ENCODE data around the gene GREM2. TPM values are rescaled to one million over a fixed set of nuclear protein-coding genes. Genes with fewer than 3 reads are reported as not detected.

Gene GREM2
- total RNA-seq, 2 donors from 2014 or later: 1.6 TPM

GRCh38 chr1:240455228-240455821 lies 156.6 kb downstream of the GREM2 start:
- Histone ChIP-seq H3K27me3 (replicated peaks; ENCODE audit: insufficient read depth) (no peaks in the 10 kb centered on the region), H3K4me1 (replicated peaks) (no peaks in the 10 kb centered on the region), H3K4me3 (no peak overlapping the region), H3K27ac (no peak overlapping the region), H3K36me3 (no peaks in the 10 kb centered on the region), H3K9me3 (no peaks in the 10 kb centered on the region)
- 69% methylated on average over 7 of the region's 7 CpGs for WGBS
- intact Hi-C loops (cut with DNase I): no loop called here
- TF ChIP-seq, protein P1, sequence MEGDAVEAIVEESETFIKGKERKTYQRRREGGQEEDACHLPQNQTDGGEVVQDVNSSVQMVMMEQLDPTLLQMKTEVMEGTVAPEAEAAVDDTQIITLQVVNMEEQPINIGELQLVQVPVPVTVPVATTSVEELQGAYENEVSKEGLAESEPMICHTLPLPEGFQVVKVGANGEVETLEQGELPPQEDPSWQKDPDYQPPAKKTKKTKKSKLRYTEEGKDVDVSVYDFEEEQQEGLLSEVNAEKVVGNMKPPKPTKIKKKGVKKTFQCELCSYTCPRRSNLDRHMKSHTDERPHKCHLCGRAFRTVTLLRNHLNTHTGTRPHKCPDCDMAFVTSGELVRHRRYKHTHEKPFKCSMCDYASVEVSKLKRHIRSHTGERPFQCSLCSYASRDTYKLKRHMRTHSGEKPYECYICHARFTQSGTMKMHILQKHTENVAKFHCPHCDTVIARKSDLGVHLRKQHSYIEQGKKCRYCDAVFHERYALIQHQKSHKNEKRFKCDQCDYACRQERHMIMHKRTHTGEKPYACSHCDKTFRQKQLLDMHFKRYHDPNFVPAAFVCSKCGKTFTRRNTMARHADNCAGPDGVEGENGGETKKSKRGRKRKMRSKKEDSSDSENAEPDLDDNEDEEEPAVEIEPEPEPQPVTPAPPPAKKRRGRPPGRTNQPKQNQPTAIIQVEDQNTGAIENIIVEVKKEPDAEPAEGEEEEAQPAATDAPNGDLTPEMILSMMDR (IDR thresholded peaks at IDR 0.05): peak in 2 of 4 experiments; percentile 19 to 66
- TF ChIP-seq POLR2AphosphoS5 (IDR thresholded peaks at IDR 0.05): no peak
- DNase-seq (ENCODE audit: low spot score): no peak

- intact Hi-C loops (cut with DNase I): no loop called here
- no peak overlapping the region for H3K4me3 ChIP-seq
- no peaks in the 10 kb centered on the region for H3K27me3 ChIP-seq (replicated peaks; ENCODE audit: insufficient read depth)
- H3K27ac ChIP-seq: no peak overlapping the region
- no peak for TF ChIP-seq POLR2AphosphoS5 (IDR thresholded peaks at IDR 0.05)
- TF ChIP-seq, protein P1 (IDR thresholded peaks at IDR 0.05): no peak
- no peak for TF ChIP-seq POLR2A (IDR thresholded peaks at IDR 0.05)
- DNase-seq (ENCODE audit: low spot score): no peak
- no peaks in the 10 kb centered on the region for H3K9me3 ChIP-seq
- H3K36me3 ChIP-seq: no peaks in the 10 kb centered on the region
- H3K4me1 ChIP-seq (replicated peaks): no peaks in the 10 kb centered on the region
- 43% methylated on average over 3 of the region's 3 CpGs for WGBS
These were observed 166.6 kb downstream of the GREM2 start for GRCh38 chr1:240445369-240445768.

DNA sequence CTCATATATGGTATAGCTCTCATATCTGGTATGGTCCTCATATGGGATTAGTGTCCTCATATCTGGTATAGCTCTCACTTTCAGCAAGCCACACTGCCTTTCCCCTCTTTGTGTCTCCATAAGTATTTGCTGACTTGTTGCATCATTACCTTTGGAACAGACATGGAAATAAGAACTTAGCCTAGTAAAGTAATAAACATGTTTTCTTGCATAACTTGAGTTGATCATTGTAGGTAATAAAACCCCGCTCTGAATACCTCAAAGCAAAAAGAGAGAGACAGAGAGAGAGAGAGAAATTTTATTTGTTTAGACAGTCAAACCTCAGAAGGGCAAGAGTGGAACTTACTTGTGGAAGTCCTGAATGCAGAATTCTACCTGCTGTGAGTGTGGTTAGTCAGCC lies 170.3 kb downstream of the GREM2 start:
- Histone ChIP-seq H3K4me3 (no peak overlapping the region), H3K27ac (no peak overlapping the region), H3K4me1 (replicated peaks) (no peaks in the 10 kb centered on the region), H3K27me3 (replicated peaks; ENCODE audit: insufficient read depth) (no peaks in the 10 kb centered on the region), H3K36me3 (no peaks in the 10 kb centered on the region), H3K9me3 (no peaks in the 10 kb centered on the region)
- TF ChIP-seq, protein P1 (IDR thresholded peaks at IDR 0.05): no peak
- TF ChIP-seq POLR2AphosphoS5 (IDR thresholded peaks at IDR 0.05): no peak
- no peak for TF ChIP-seq POLR2A (IDR thresholded peaks at IDR 0.05)
- DNase-seq (ENCODE audit: low spot score): no peak
- intact Hi-C loops (cut with DNase I): no loop called here
- WGBS: 41% methylated on average over 1 of the region's 1 CpG

Small RNAs within 50 kb of the gene (small RNA-seq; reads per million reads assigned to genes)
- 0 reads per million in 2 donors for gene RNU5F-8P

All from prostate gland (tissue), 2 donors.